GM21619 (cell line): Measurements from ENCODE around the gene NR1D2.
A peak's percentile ranks its signal among the peaks of the same experiment; 100 is the strongest.
"Not testable (repeated sequence)": the region's sequence is repeated elsewhere in the genome, so short reads cannot be mapped to it uniquely, and the experiment has no call there.

Experiments
- ATAC-seq: cut with Tn5 transposase; IDR thresholded peaks from one replicate; pipeline ENCODE4 v1.9.1; 2021; ENCODE audit not compliant: unreplicated experiment

The NR1D2 gene

DNA sequence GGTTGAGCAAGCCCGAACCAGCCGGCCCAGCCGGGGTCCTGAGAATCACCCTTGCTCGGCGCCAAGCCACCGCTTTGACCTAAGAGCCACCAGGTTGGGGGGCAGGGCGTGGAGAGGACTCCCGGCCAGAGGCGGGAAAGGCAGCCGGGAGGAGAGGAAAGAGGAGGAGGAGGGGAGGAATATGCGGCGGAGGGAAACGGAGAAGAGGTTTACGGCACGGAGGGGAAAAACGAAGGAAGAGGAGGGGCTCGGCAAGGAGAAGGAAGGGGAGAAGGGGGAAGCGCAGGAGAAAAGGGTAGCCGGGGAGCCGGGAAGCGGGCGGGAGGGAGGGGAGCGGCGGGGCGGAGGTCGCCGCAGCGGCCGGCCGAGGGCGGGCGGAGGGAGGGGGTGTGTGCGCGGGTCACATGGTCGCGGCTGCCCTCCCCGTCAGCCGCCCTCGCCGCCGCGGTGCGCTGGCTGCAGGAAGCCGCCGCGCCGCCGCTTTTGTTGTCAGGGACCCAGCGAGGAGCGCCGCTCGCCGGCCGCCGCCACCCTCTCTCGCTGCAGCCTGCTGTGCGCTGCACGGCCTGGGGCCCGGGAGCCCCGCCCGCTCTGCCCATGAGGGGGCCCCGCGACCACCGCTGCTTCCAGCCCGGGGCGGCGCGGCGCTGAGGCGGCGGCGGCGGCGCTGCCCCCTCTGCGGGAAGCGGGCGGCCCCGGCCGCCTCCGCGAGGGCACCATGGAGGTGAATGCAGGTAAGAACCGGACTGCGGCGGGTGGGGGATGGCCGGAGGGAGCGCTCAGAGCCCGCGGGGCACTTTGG lies at the start of gene NR1D2:
TSS of gene NR1D2 (plus strand) at position 426 of the 802 bp plus-strand sequence. CDS start at position 719, 293 bp downstream.
- ATAC-seq = peak; percentile 58

DNA sequence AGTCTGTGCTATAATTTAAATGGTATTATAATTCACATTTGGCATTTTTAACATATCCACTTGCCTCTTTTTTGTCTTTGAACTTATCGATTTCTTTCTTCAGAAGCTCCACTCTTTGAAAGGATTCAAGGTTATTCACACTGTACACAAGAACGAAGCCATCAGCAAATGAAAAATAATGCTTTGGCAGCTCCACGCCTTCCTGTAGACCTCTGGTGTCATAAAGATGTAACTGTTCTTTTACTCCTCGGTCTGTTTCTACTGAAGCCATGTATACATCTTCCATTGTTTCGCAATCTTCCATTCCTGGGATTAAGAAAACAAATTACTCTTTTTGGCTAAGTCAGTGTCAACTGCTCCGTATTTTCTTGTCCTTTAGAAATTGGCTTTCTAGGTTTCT lies 44.3 kb upstream of the NR1D2 start:
- ATAC-seq = no peak

DNA sequence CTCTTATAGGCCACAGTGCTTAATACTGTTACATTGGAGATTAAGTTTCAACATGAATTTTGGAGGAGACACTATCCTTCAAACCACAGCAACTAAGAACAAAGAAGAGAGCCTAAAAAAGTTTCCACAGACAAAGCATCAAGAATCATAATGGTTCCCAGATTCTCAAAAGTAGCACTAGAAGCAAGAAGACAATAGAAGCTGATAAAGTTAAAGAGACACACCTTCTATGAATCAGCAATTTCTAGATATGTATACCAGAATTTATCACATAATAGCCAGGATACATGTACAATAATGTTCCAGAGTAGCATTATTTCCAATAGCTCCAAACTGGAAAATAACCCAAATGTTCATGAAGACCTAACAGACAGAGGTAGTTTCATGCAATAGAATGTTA lies 40.5 kb upstream of the NR1D2 start:
- no peak for ATAC-seq

DNA sequence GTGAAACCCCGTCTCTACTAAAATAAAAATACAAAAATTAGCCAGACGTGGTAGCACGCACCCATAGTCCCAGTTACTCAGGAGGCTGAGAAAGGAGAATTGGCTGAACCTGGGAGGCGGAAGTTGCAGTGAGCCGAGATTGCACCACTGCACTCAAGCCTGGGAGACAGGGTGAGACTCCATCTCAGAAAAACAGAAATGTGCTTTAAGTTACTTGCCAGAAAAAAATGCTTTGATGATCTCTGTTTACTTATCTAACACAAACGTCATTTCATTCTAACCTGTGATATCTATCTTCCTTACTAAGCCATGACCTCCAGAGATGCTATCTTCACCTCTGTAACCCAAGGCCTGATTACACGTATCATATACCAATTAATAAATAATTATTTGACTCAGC lies 35.7 kb upstream of the NR1D2 start:
- no peak for ATAC-seq

DNA sequence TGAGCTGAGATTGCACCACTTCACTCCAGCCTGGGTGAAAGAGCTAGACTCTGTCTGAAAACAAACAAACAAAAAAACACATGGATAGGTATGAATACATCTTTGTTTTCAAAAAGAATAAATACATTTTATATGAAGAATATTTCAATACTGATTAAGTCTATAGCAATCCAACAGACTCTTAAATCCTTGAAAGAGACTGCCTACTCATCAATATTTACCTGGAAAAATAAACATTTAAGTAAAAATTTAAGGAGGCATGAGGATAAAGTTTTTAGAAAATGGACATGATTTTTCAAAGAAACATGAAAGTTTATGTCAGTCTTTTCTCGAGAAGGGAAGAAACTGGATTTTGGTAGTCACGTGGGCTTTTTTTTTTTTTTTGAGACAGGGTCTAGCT lies 33.7 kb upstream of the NR1D2 start:
- ATAC-seq = no peak

DNA sequence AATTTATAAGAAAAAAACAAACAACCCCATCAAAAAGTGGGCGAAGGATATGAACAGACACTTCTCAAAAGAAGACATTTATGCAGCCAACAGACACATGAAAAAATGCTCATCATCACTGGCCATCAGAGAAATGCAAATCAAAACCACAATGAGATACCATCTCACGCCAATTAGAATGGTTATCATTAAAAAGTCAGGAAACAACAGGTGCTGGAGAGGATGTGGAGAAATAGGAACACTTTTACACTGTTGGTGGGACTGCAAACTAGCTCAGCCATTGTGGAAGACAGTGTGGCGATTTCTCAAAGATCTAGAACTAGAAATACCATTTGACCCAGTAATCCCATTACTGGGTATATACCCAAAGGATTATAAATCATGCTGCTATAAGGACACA lies 32.8 kb upstream of the NR1D2 start:
- not testable (repeated sequence) for ATAC-seq

DNA sequence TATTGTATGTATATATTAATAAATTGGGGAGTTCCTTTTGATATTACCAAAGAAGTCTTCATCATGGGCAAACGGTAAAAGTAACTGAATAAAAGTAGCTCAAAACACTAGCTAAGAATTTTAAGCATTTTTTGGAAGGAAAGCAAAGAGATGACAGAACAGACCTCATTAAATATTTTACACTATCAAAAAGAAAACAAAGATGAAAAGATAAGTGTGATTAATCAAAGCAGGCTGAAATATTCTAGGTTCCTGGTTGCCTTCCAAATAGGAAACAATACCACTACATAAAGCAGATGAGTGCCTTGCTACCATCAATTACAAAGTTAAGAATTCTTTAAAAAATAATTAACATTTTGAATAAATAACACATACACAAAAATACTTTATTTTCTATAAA lies 31.9 kb upstream of the NR1D2 start:
- ATAC-seq = no peak

DNA sequence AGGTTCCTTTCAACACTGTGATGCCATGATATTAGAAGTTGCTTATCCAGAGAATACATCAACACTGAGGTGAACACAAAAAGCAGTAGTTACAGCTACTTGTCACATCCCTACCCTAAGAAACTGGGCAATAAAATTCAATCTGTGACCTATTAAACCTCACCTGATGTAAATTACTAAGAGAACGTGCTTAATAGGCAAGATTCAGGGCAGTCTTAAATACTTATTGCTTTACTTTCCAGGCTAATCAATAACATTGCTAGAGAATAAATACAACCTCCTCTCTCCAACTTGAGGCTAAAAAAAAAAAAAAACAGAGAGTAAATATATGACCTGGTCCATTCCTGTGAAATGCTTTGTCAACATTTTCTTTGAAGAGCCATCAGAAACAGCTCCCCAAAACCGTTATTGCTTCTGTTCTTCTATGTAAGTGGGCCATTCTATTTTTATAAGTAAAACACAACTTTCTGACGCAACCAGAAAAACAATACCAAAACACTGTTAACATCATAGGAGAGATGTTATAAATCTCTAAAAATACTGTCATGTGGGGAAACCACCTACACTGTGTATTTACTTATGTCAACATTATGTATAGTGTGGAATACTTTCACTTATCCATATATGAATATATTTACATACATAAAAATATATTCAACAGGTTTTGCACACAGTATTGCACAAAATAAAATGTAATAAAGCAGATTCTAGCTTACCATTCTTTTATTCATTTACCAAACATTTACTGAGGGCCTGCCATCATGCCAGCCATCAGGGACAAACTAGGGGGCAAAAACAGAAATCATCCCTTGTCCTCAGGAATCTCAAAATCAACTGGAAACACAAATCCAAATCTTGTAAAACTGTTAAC lies 31.0 kb upstream of the NR1D2 start:
- ATAC-seq = no peak

DNA sequence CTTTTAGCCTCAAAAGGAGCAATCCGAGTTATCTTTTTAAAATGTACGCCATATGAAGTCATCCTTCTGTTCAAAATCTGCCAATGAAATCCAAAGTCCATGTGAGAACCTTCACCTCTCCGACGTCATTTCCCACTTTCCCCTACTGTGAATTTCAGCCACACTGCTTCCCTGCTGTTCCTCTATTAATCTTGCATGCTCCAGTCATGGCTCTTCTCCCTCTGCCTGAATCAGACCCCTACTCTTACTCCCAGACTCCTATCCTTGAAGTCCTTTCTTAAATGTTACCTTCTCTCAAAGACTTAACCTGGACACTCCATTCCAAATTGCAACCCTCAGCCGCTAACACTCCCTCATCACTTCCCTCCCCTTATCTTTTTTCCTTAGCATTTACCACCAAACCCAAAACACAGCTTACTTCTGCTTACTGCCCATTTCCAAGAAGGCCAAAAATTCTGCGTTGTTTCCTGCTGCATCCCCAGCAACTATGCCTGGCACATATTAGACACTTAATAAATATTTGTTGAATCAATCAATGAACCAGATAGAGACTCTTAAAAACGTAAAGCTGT lies 29.5 kb upstream of the NR1D2 start:
- ATAC-seq = no peak

DNA sequence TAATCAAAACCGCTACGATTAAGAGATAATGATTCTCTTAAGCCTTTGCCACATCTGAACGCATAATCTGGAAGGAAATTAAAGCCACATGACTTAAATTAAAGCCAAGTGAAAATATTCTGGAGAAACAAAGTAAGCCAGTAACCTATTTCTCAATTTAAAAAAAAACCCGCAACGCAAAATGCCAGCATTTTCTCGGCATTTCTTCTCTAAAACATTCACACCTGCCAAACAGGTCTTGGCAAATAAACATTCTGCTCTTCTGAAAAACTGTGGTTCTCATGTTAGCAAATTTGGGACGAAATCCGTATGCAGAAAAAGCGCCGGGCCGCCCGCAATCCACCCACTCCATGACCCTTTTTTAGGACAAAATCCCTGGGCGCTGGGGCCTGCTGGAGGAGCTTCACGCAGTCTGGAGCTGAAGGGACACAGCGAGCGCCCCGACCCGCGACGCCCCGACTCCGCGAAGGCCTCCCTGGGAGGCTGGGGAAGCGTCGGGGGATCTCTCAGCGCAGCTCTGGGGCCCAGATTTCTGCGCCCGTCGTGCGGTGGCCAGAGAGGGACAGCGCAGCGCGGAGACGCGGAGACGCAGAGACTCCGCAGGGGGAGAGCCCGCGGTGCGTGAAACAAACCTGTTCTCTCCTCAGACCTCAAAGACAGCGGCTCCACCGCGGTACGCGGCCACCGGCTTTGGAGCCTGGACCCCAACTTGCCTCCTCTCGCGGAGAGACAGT lies 28.8 kb upstream of the NR1D2 start:
- ATAC-seq = peak; percentile 45

DNA sequence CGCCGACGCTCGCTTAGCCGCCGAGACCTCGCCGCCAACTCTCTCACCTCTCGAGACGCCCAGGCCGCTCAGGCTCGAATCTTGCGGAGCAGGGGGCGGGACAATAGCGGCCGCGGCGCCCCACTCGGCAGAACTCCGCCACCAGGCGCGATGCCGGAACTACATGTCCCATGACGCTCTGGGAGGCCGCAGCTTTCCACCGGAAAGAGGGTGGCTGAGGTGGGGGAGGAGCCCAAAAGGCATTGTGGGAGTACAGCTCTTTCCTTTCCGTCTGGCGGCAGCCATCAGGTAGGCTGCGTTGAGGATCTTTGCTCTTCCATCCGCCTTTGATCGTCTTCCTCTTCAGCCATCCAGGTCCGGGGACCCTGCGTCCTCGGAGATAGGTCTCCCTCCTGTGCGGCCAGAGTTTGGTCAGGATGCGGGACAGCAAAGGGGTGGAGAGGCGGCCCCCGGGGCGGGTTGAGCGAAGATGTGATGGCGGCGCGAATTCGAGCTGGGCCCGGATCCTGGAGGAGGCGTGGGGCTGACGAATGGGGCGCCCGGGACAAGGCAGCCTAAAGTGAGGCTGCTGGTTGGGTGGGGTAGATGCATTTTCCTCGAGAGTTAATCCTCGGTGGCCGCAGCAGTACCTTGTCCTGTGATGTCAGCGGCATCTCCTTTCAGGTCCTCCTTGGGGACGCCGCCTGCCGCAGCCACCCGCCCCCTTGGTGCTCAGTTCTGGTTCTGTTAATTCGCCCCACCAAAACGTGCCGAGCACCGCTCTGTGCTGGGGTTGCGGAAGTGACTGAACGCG lies 28.0 kb upstream of the NR1D2 start, which contains the start of the genes NKIRAS1 and RPL15:
TSS of gene NKIRAS1 (minus strand) at position 105 of the 793 bp plus-strand sequence. CDS start 6,086 bp downstream, outside the sequence.
TSS of gene RPL15 (plus strand) at position 247 of the 793 bp plus-strand sequence. CDS start 728 bp downstream, outside the sequence.
- ATAC-seq = peak; percentile 92

DNA sequence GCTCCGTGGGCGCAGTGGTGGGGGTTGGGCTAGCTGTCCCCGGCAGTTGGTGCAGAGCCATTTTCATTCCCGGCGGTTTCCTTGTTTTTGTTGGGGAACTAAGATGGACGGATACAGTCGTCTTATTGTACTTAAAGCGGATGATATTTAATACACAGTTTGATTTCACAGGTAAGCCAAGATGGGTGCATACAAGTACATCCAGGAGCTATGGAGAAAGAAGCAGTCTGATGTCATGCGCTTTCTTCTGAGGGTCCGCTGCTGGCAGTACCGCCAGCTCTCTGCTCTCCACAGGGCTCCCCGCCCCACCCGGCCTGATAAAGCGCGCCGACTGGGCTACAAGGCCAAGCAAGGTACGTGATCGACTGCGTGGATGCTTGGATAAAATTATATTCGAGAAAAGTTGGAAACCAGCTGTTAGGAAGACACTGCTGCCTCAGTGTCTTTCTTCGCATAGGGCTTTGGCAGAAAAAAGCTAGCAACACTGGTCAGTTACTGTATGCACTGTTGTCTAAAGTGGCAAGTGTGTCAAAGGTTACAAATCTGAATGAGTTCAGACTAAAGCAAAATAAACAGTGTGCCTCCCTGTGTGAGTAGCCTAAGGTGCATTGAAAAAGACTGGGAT lies 27.3 kb upstream of the NR1D2 start:
- not testable (repeated sequence) for ATAC-seq

DNA sequence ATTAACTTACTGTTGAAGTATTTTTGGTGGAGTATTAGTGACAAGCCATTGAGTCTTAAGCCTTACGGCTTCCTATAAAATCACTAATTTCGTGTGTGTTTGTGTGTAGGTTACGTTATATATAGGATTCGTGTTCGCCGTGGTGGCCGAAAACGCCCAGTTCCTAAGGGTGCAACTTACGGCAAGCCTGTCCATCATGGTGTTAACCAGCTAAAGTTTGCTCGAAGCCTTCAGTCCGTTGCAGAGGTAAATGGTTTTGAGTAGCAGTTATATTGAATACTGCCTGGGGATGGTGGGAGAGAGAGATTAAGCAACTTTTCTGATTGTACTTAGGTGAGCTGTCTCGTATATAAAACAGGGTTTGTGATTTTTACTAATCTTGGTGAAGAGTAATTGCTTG lies 26.8 kb upstream of the NR1D2 start:
- ATAC-seq = not testable (repeated sequence)

DNA sequence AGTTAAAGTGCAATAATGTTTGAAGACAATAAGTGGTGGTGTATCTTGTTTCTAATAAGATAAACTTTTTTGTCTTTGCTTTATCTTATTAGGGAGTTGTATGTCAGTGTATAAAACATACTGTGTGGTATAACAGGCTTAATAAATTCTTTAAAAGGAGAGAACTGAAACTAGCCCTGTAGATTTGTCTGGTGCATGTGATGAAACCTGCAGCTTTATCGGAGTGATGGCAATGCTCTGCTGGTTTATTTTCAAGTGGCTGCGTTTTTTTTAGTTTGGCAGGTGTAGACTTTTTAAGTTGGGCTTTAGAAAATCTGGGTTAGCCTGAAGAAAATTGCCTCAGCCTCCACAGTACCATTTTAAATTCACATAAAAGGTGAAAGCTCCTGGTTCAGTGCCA lies 25.5 kb upstream of the NR1D2 start:
- ATAC-seq = no peak

DNA sequence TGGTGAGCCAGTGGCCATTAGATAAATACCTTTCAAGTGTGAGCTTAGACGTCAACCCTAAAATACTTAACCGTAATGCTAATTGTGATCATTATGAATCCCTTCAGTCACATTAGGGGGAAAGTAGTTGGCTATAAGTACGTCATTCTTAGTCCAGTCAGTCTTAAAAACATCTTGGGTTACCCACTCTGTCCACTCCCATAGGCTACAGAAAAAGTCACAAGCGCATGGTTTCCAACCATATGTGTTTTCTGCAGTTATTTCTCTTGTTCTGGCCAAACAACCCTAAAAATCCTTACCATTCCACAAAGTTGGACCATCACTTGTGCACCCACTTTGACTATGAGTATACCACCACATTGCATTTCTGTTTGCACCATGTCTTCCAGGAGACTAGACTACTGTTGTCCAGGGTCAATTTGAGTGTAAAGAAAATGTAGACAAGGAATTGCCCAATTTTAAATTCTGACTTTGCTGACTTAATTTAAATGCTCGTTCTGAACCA lies 24.9 kb upstream of the NR1D2 start:
- ATAC-seq = no peak

DNA sequence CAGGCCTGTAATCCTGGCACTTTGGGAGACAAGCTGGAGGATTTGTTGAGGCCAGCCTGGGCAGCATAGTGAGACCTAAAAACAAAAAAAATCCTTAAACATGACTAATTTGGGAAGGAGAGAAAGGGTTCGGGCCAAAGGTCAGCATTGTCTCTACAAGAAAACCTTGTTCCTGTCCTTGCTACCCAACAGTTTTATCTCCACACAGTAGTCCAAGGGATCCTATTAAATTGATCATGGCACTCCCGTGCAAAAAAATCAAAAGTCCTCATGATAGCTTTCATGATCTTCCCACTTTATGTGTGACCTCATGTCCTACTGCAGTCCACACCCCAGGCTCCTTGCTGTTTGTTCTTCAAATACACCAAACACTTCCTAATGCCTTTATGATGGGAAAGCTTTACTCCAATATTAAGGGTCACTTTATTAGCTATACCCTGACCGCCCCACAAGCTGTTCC lies 24.0 kb upstream of the NR1D2 start:
- no peak for ATAC-seq

DNA sequence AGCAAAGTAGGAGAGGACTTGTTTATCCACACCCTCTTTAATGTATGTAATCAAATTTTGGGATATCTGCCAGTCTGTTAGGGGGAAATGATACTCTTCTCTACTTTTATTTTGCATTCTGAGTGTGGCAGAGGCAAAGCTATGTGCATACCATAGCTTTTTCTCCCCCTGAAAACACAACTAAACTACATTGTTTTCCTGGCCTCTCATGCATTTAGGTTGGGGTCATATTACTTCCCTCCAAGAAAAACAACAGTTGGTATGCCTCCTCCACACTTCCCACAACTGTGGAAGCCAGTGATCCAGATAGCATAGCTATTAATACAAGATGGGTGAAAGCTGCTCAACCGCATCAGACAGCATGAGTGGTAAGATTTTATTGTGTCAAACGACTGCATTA lies 21.3 kb upstream of the NR1D2 start:
- no peak for ATAC-seq

DNA sequence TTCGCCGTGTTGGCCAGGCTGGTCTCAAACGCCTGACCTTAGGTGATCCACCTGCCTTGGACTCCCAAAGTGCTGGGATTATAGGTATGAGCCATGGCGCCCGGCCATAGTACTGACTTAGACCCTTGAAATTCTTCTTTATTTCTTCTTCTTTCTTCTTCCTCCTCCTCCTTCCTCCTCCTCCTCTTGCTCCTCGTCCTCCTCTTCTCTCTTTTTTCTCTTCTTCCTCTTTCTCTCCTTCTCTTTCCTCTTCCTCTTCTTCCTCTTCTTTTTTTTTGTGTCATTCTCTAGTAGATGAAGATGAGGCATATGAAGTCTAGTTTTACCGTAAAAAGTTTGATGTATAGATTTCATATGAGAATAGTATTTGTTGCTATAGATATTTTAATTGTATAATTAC lies 18.8 kb upstream of the NR1D2 start:
- ATAC-seq = no peak

DNA sequence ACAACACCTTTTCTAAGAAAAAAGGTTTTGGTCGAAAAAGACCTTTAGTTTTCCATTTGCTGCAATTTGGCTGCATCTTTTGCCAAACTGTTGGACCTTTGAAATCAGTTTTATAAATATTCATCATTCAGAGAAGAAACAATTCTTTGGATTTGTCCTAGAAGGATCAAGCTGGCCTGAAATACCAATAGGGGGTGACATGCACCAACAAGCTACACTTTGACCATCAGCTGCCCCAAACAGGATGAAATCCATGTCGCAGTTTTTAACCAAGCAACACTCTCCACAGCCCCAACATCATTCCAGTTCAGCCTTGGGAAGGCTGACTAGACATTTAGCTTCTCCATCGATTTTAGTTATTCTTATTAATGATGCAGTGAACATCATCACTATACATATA lies 18.4 kb upstream of the NR1D2 start:
- no peak for ATAC-seq
